Mucosa of descending colon (tissue), 3 donors: Measurements from ENCODE around the gene GAS2. TPM values are rescaled to one million over a fixed set of nuclear protein-coding genes. Genes with fewer than 3 reads are reported as not detected.

ENCODE experiments used
- ATAC-seq: fragments of 200-7000 bp; cut with Tn5 transposase; one replicate; pipeline ENCODE4 v1.9.1; 2020; ENCODE audit warnings: mild to moderate bottlenecking, moderate library complexity
- DNase-seq, 3 donors: peaks; one replicate each; pipeline ENCODE4 v3.0.0-alpha.2; 2020
- H3K36me3 ChIP-seq: fragments of 200-600 bp; one replicate; pipeline ENCODE4 v1.8.0; 2021; ENCODE audit warnings: low read depth, mild to moderate bottlenecking
- H3K4me1 ChIP-seq: fragments of 200-600 bp; one replicate; pipeline ENCODE4 v1.8.0; 2021; ENCODE audit warnings: low read depth, mild to moderate bottlenecking
- H3K4me3 ChIP-seq: fragments of 200-600 bp; one replicate; pipeline ENCODE4 v1.8.0; 2021; ENCODE audit warnings: mild to moderate bottlenecking
- H3K9me3 ChIP-seq: fragments of 200-600 bp; one replicate; pipeline ENCODE4 v1.8.0; 2021; ENCODE audit warnings: mild to moderate bottlenecking
- CTCF ChIP-seq: fragments of 200-600 bp; IDR thresholded peaks from one replicate; pipeline ENCODE4 v1.8.0; 2022; ENCODE audit warnings: antibody characterized with exemption, mild to moderate bottlenecking
- intact Hi-C, 2 donors: fragments of 100-400 bp; cut with DNase I in 1 of 2; cut with micrococcal nuclease in 1 of 2; formaldehyde crosslinking; loops; one replicate each; pipeline versions ENCODE4 v1.11.0 to v1.11.1; 2022; cut with DNase I, micrococcal nuclease
- total RNA-seq, 3 donors: library from RNA; stranded (reverse); fragmentation: NEBNext Ultra II Directional in 2 of 3; extraction: Animal tissue kit (Norgen Biotek cat#: 25700) in 2 of 3; gene quantifications; one replicate each; pipeline versions ENCODE4 v1.2.1 to v1.2.4, GENCODE V29; 2021 to 2023
- donor health status: DM: no; HTN: no; CAD: no; lungs with moderate emphysema.
- donor health status: DM: no; HTN: no; CAD: no.
- donor health status: DM: no; HTN: yes; CAD: no.

Gene GAS2
- total RNA-seq, 3 donors from 2014 or later, result 2.0 to 2.8 (median 2.5) TPM

- H3K36me3 ChIP-seq, result no peaks in the 10 kb centered on the region
- intact Hi-C loops, result loop anchor here (2.0 to 10.0 kb wide), 2 partner anchors 116 to 452 kb away; partner anchors contain the start of gene SLC17A6 (in 2 of the 2)
- no peak overlapping the region for H3K4me3 ChIP-seq
- H3K9me3 ChIP-seq, result no peaks in the 10 kb centered on the region
- no peak for DNase-seq
- no peak for TF ChIP-seq CTCF
- no peak for ATAC-seq
- H3K4me1 ChIP-seq, result no peaks in the 10 kb centered on the region
Measured at GRCh38 chr11:22787055-22787454, 120.6 kb downstream of the GAS2 start.

- Histone ChIP-seq H3K9me3 (no peaks in the 10 kb centered on the region), H3K4me1 (no peaks in the 10 kb centered on the region), H3K4me3 (no peak overlapping the region), H3K36me3 (no peaks in the 10 kb centered on the region)
- intact Hi-C loops, result loop anchor here (2.0 to 10.0 kb wide), 2 partner anchors 117 to 453 kb away; partner anchors contain the start of gene SLC17A6 (in 2 of the 2)
- DNase-seq (peak in 1 of 3 donors; percentile 23), ATAC-seq (peak; percentile 68)
- TF ChIP-seq CTCF, result no peak
Measured at GRCh38 chr11:22787551-22788162, 121.2 kb downstream of the GAS2 start.

DNA sequence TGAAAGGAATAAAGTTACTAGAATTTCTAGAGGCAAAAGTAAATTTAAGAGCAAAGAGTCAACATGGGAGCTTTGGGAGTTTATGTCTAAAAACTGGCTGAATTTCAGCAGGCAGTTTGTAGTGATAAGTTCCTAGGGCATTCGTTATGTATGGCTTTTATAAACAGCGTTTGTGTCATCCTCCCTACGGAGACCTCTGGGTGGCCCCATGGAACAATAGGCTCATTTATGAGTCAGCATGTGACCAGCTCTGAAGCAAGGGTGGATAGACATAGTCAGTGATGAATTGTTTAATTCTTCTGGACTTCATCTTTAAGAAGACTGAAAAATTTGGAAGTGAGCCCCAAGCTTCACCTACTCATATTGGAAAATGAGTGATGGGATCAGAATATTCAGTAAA, 126.1 kb downstream of the GAS2 start:
- DNase-seq (no peak), ATAC-seq (peak; percentile 48)
- intact Hi-C loops, result no loop called here
- Histone ChIP-seq H3K9me3 (no peaks in the 10 kb centered on the region), H3K36me3 (no peaks in the 10 kb centered on the region), H3K4me3 (no peak overlapping the region), H3K4me1 (no peaks in the 10 kb centered on the region)
- TF ChIP-seq CTCF, result no peak

- Histone ChIP-seq H3K4me3 (no peak overlapping the region), H3K36me3 (no peaks in the 10 kb centered on the region), H3K4me1 (no peaks in the 10 kb centered on the region), H3K9me3 (no peaks in the 10 kb centered on the region)
- ATAC-seq, result no peak
- TF ChIP-seq CTCF, result no peak
- intact Hi-C loops, result no loop called here
- no peak for DNase-seq
Measured at GRCh38 chr11:22795914-22796313, 129.5 kb downstream of the GAS2 start.

DNA sequence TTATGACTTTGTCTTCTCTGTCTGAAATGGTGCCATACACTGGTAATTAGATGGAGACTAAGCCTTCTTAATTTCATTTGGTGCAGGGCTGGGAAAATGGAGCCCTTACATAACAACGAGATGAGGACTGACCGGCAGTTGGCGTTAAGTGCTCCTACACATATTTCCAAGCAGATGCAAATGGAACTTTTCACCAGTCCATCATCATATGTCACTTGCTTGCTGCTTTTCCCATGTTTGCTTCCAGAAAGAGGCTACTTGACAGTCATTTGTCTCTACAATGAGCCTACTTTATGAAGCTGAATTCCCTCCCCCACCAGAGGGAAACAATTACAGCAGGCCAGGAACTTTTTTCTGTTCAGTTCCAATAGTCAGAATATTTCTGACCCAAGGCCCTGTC, 130.6 kb downstream of the GAS2 start:
- intact Hi-C loops, result no loop called here
- no peak for ATAC-seq
- TF ChIP-seq CTCF, result no peak
- Histone ChIP-seq H3K9me3 (no peaks in the 10 kb centered on the region), H3K4me3 (no peak overlapping the region), H3K36me3 (no peaks in the 10 kb centered on the region), H3K4me1 (no peaks in the 10 kb centered on the region)
- DNase-seq, result no peak
